Dermis blood vessel endothelial cell (primary cell): Measurements from ENCODE around the gene ARPC5. TPM values are rescaled to one million over a fixed set of nuclear protein-coding genes. Genes with fewer than 3 reads are reported as not detected.

Experiments used
- DNase-seq: peaks from one replicate; pipeline ENCODE4 v3.0.0; 2010
- total RNA-seq: library from RNA; depleted of rRNA; stranded (reverse); fragments of >200 nt; gene quantifications from 2 replicates; pipeline ENCODE4 v1.2.3, GENCODE V29; 2014

Gene ARPC5
- total RNA-seq, 1 donor from 2014 or later: 172 TPM

DNA sequence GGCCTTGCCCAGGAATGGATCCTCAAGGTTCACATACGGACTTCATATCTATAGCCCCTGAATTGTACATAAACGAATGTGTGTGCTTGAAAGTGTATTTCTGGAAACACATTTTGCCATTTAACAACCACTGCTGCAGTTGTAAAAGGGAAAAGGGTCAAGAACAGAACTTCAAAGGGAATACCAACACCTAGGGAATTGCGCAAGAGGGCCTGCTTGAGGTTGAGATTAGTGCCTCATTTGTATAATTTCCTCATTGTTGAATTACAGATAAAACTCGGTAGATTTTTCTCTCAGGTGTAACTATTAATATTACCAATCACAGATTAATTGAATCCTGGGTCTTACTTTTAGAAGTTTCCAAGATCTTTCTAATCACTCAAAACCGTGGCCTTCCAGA is 51.4 kb downstream of the ARPC5 start:
- DNase-seq: no peak

DNA sequence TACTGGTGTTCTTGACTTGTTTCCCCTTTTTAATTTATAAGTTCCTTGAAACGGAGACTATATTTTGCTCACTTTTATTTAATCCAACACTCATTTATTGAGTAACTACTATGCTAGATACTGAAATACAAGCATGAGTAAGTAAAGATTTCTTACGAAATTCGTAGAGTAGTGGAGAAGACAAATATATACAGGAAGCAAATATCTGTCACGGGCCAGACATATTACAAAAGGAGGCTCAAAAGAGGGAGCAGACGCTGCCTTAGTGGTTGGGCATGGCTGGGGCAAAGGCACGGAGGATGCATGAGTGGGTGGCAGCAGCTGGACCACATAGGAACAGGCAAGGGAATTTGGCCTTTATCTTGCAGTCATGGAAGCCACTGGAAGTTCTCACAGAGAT is 52.1 kb downstream of the ARPC5 start:
- no peak for DNase-seq

DNA sequence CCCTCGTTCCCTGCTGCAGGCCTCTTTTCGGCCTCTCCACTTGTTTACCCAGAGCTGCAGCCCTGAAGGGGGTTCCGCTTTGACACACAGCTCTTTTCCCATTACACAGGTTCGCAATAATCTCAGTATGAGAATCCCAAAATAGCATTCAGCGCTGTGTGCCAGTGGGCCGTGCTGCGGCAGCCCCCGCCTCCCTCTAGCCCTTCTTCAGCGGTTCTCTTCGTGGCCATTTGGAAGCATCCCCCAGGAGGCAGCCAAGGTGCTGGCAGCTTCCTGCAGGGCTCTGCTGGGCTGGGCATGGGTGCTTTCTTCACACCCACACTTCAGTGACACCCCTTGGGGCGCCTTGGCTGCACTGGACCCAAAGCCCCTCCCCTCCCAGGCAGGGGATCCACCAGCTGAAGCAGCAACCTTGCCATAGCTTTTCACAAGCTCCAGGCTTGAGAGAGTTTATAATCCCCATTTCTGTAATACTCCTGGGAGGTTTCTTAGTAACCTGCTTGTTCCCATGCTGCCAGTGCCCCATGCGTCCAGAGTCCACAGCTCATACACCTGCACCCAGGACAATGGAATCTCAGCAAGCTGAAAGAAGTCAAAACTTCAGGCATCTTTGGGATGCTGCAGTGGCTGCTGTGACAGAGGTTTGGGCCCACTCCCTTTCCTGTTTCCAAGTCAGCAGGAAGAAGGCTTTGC is 53.4 kb downstream of the ARPC5 start:
- no peak for DNase-seq

DNA sequence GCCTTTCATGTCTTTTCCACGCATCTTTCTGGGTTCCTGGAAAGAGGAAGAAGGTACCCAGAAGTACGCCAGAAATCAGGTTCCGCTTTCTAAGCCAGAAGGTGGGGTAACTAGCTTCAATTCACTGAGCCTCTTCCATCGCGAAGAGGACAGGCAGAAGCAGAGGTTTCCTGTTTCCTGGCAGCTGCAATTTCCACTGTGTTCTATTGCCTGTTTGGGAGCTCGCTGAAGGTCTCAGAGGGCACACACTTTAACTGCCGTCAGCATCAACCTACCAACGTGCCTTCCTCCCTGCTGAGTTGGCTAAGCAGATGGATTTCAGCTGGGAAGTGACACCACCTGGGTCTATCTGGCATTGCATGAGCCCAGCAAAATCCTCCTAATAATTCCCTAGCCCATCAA is 55.3 kb downstream of the ARPC5 start:
- DNase-seq: peak; percentile 85

DNA sequence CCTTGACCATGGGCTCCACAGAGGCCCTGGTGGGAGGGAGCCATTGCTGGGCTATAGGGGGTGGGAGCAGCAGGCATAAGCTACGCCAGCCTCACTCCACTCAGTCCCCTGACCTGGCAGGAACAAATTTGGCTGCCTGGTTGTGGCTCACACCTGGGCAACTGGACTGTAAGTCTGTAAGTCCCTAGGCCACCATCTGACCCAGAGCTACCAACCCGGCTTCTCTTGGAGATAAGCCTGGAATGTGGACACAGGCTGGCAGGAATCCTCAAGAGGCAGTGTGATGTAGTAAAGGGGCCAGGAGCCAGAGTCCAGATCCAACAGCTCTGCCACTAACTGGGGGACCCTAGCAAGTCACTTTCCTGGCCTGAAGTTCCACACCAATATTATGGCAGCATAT is 56.7 kb downstream of the ARPC5 start:
- DNase-seq: no peak

DNA sequence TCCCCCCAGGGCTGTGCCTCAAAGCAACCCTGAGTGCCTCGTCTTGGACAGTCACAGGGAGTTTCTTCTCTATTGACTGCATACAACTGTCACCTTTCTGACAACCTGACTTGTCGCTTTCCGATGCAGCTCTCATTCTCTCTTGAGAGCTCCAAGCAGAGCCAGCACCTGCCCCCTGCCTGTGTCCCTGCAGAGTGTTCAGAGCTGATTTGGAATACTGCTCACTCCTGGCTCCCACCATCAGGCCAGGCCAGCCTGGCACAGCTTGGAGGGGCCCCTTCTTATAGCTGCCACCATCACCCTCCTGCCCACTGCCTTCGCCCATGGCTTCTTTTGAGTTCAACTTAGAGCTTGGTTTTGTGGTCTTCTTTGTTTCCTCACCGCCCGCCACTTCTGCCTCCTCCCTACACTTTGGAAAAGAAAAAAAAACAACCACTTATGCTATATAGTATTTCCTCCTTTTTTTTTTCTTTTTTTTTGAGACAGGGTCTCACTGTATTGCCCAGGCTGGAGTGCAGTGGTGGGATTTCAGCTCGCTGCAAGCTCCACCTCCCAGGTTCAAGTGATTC is 57.6 kb downstream of the ARPC5 start:
- no peak for DNase-seq

DNA sequence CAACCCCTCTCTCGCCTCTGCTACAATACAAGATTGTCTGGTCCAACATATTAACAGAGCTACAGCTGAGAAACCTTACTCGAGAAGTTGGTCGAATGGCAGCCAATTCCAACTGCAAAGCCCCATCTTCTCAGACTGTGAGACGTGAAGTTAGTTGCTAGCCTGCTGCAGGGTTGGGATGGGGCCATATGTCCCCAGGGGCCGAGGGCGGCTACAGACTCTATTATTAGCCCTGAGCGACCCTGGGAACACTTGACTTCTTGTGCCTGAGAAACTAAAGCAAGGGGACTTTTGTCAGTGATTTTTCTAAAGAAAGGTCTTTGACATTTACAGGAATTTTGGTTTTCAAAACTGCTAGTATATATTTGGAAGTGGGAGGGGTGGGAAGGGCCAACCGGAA is 59.0 kb downstream of the ARPC5 start:
- no peak for DNase-seq

DNA sequence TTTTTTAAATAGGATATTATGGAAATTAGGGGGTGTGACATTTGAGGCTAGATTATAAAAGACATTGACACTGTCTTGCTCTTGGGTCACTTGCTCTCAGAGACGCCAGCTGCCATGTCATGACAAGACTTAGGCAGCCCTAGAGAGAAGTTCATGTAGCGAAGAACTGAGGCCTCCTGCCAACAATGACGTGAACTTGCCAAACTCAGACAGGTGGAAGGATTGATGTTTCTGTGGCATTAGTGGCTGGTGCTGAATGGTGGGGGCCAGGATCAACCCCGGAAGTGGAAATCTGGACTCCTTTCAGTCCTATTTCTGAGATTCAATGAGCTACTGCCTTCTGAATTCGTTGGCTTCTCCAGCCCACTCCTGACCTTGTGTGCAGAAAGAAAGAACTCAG is 60.0 kb downstream of the ARPC5 start:
- no peak for DNase-seq

DNA sequence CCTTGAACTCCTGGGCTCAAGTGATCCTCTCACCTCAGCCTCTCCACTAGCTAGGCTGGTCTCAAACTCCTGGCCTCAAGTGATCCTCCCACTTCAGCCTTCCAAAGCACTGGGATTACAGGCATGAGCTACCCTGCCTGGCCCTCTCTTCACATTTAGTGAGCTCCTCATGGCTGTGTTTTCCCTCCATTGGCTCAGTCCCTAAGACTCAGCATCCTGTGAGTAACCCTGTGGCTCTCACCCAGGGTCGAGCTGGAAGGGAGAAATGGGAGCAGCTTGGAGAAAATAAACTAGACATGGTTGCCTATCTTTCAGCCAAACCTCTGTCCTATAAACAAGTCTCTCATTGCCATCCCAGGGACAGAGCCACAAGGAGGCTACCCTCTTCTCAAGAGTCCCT is 62.9 kb downstream of the ARPC5 start:
- DNase-seq: no peak

DNA sequence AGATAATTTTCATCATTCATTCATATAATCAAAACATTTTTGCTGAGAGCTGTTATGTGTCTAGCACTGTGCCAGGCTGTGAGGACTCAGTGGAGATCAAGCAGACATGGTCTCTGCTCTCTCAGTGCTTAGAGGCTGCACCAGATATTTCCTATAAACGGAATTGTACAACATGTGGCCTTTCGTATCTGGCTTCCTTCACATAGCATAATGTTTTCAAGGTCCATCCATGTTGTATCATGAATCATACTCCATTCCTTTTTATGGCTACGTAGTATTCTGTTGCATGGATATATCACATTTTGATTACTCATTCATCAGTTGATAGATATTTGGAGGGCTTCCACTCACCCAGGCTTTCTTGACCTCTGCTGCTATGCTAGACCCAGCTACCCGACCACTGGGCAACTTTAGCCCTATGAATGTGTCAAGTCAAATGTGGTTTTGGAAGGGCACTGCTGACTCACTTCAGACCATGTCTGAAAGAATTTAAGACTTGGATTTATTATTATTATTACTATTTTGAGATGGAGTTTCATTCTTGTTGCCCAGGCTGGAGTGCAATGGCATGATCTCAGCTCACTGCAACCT is 63.8 kb downstream of the ARPC5 start:
- DNase-seq: no peak

Other genes starting within 250 kb of the ARPC5 start
- gene NMNAT2, start 217.4 kb downstream of the ARPC5 start, total RNA-seq: 0.28 and 0.68 TPM in 2 replicates
- gene SMG7, start 163.3 kb downstream of the ARPC5 start, total RNA-seq: 26.7 and 44.4 TPM in 2 replicates
- gene NCF2, start 45.3 kb downstream of the ARPC5 start, total RNA-seq: not detected in 2 replicates
- not detected in 2 replicates for gene APOBEC4, start 17.5 kb upstream of the ARPC5 start, total RNA-seq
- gene RGL1, start 169.3 kb upstream of the ARPC5 start, total RNA-seq: 28.8 and 29.3 TPM in 2 replicates